VCaP (cell line): Measurements from ENCODE around the gene PIGP.
"Not testable (repeated sequence)": the region's sequence is repeated elsewhere in the genome, so short reads cannot be mapped to it uniquely, and the experiment has no call there.

Experiments
- H3K27ac ChIP-seq: fragments of 450-650 bp; 2 replicates; pipeline ENCODE4 v1.5.1; 2017
- CTCF ChIP-seq: fragments of 450-650 bp; conservative IDR thresholded peaks from 2 replicates; pipeline ENCODE4 v1.5.1; 2017; ENCODE audit warnings: mild to moderate bottlenecking, moderate library complexity

PIGP gene

GRCh38 chr21:37040212-37040611 lies 32.7 kb downstream of the PIGP start:
- no peak for TF ChIP-seq CTCF
- no peak overlapping the region for H3K27ac ChIP-seq

- no peak for TF ChIP-seq CTCF
- H3K27ac ChIP-seq, result no peak overlapping the region
These were observed 33.3 kb downstream of the PIGP start for GRCh38 chr21:37039411-37040075.

- H3K27ac ChIP-seq, result no peak overlapping the region
- no peak for TF ChIP-seq CTCF
These were observed 36.7 kb downstream of the PIGP start for GRCh38 chr21:37036177-37036576.

GRCh38 chr21:37034394-37034793 lies 38.5 kb downstream of the PIGP start:
- not testable (repeated sequence) for H3K27ac ChIP-seq

GRCh38 chr21:37032877-37033471 lies 39.9 kb downstream of the PIGP start:
- no peak for TF ChIP-seq CTCF
- H3K27ac ChIP-seq, result no peak overlapping the region

GRCh38 chr21:37032293-37032692 lies 40.6 kb downstream of the PIGP start:
- TF ChIP-seq CTCF, result no peak
- no peak overlapping the region for H3K27ac ChIP-seq

GRCh38 chr21:37030864-37031263 lies 42.0 kb downstream of the PIGP start:
- no peak for TF ChIP-seq CTCF
- H3K27ac ChIP-seq, result no peak overlapping the region

GRCh38 chr21:37028570-37028969 lies 44.3 kb downstream of the PIGP start:
- TF ChIP-seq CTCF, result peak; percentile 70
- H3K27ac ChIP-seq, result no peak overlapping the region
